OCI-LY3 (cell line): ENCODE measurements around the gene UNC5C.

Experiments used
- CTCF ChIP-seq: fragments of 200-600, 300-600 bp; sonication (generic); IDR thresholded peaks from 2 replicates; pipeline ENCODE4 v1.5.1; 2014; ENCODE audit warnings: antibody characterized with exemption, low read length, low read depth
- EZH2phosphoT487 ChIP-seq: fragments of 200-600 bp; shearing (Covaris generic); IDR thresholded peaks from 2 replicates; pipeline ENCODE4 v1.6.1; 2018; ENCODE audit warnings: antibody characterized with exemption, mixed run types, low read depth

GRCh38 chr4:95363559-95363925 lies 185.2 kb downstream of the UNC5C start:
- no peak for TF ChIP-seq CTCF
- no peak for TF ChIP-seq EZH2phosphoT487
